Keratinocyte (primary cell): Measurements from ENCODE around the gene SDK1. TPM values are rescaled to one million over a fixed set of nuclear protein-coding genes. Genes with fewer than 3 reads are reported as not detected.

Experiments used
- DNase-seq: peaks from one replicate; pipeline ENCODE4 v3.0.0-alpha.2; 2011; ENCODE audit warnings: low read depth, missing footprints, low spot score
- FAIRE-seq: peaks from 2 replicates; lab custom pipeline; 2011; peaks lifted over from hg19 to GRCh38; lab: Jason Lieb, UNC
- H2AFZ ChIP-seq: 2 replicates; pipeline ENCODE4 v1.6.0; 2012; ENCODE audit warnings: low read length, control low read depth, inconsistent platforms; ENCODE audit not compliant: control insufficient read depth
- H3K27ac ChIP-seq: 2 replicates; pipeline ENCODE4 v1.5.1; 2011; ENCODE audit warnings: low read length; ENCODE audit not compliant: control insufficient read depth, insufficient read depth
- H3K27me3 ChIP-seq: 3 replicates; pipeline ENCODE4 v1.6.0; 2011; ENCODE audit warnings: low read length; ENCODE audit not compliant: control insufficient read depth, insufficient read depth; ENCODE audit errors: extremely low read depth
- H3K36me3 ChIP-seq, 2 experiments: 2 replicates in 1 of 2; 3 replicates in 1 of 2; pipeline ENCODE4 v1.5.1; 2011; ENCODE audit warnings: low read length in 2 of 2, mild to moderate bottlenecking in 1 of 2; ENCODE audit not compliant: control insufficient read depth in 2 of 2, insufficient read depth in 2 of 2; ENCODE audit errors: extremely low read depth in 1 of 2
- H3K4me1 ChIP-seq: 3 replicates; pipeline ENCODE4 v1.5.1; 2011; ENCODE audit warnings: low read length; ENCODE audit not compliant: control insufficient read depth, insufficient read depth; ENCODE audit errors: extremely low read depth
- H3K4me2 ChIP-seq: 3 replicates; pipeline ENCODE4 v1.6.0; 2011; ENCODE audit warnings: low read depth, low read length; ENCODE audit not compliant: control insufficient read depth, insufficient read depth; ENCODE audit errors: extremely low read depth
- H3K4me3 ChIP-seq, 3 experiments: fragments of 200-600 bp in 1 of 3; sonication (generic) in 1 of 3; 2 replicates in 2 of 3; 3 replicates in 1 of 3; pipeline ENCODE4 v1.5.1; 2011 to 2016; ENCODE audit warnings: low read length in 3 of 3, mild to moderate bottlenecking in 3 of 3, control low read depth in 2 of 3, inconsistent platforms in 1 of 3, low read depth in 1 of 3, mixed read lengths in 1 of 3, mixed run types in 1 of 3, moderate library complexity in 1 of 3; ENCODE audit not compliant: control insufficient read depth in 2 of 3, insufficient read depth in 2 of 3; ENCODE audit errors: extremely low read depth in 1 of 3
- H3K79me2 ChIP-seq: 2 replicates; pipeline ENCODE4 v1.6.0; 2012; ENCODE audit warnings: low read length; ENCODE audit not compliant: control insufficient read depth, insufficient read depth
- H3K9ac ChIP-seq: 3 replicates; pipeline ENCODE4 v1.6.0; 2011; ENCODE audit warnings: low read length; ENCODE audit not compliant: control insufficient read depth, insufficient read depth; ENCODE audit errors: extremely low read depth
- H3K9me1 ChIP-seq: 3 replicates; pipeline ENCODE4 v1.6.0; 2011; ENCODE audit warnings: low read length; ENCODE audit not compliant: control insufficient read depth, insufficient read depth; ENCODE audit errors: extremely low read depth
- H3K9me3 ChIP-seq: 2 replicates; pipeline ENCODE4 v1.5.1; 2012; ENCODE audit warnings: low read depth, low read length; ENCODE audit not compliant: control insufficient read depth
- H4K20me1 ChIP-seq: 3 replicates; pipeline ENCODE4 v1.6.0; 2011; ENCODE audit warnings: low read length; ENCODE audit not compliant: control insufficient read depth, insufficient read depth; ENCODE audit errors: extremely low read depth
- CTCF ChIP-seq, 3 experiments: IDR thresholded peaks in 1 of 3; conservative IDR thresholded peaks in 1 of 3; optimal IDR thresholded peaks in 1 of 3; 2 replicates in 2 of 3; 3 replicates in 1 of 3; pipeline versions ENCODE3 to v1.5.1; 2011; ENCODE audit warnings: low read length in 3 of 3, mild to moderate bottlenecking in 3 of 3, moderate library complexity in 2 of 3, control low read depth in 1 of 3, inconsistent platforms in 1 of 3; ENCODE audit not compliant: insufficient read depth in 2 of 3; ENCODE audit errors: extremely low read depth in 1 of 3
- EZH2 ChIP-seq: IDR thresholded peaks from one replicate; pipeline ENCODE4 v1.6.1; 2012; ENCODE audit warnings: inconsistent platforms, mild to moderate bottlenecking, low read length, moderate library complexity
- dilution Hi-C: fragments of 300-500 bp; cut with MboI; formaldehyde crosslinking; loops from one replicate; pipeline ENCODE4 v1.7.0; 2020; ENCODE audit warnings: low sequenced_read_pairs; ENCODE audit not compliant: extremely low pct_ligation_motif_present
- polyA plus RNA-seq, 5 experiments: library from polyadenylated mRNA; depleted of rRNA in 3 of 5; stranded (reverse) in 3 of 5; stranded (forward) in 1 of 5; unstranded in 1 of 5; fragments of >200 nt; gene quantifications; 1 replicate in 1 of 5; 2 replicates in 3 of 5; 3 replicates in 1 of 5; pipeline versions ENCODE4 v1.2.1 to v1.2.3, GENCODE V29; 2011 to 2012; ENCODE audit warnings: missing spikeins in 2 of 5, low read depth in 1 of 5, low replicate concordance in 1 of 5

The SDK1 gene
- polyA plus RNA-seq, 1 donor (not counting 4 experiments of a cell fraction or from before 2014, with no cell fraction given): 0.66 TPM

- dilution Hi-C loops: no loop called here
- DNase-seq (no peak), FAIRE-seq (no peak)
- no peak overlapping the region for H3K9ac ChIP-seq
- no peaks in the 10 kb centered on the region for H4K20me1 ChIP-seq
- H3K27ac ChIP-seq: no peak overlapping the region
- no peak for TF ChIP-seq CTCF (optimal IDR thresholded peaks at IDR 0.05 in 1 of 3, IDR thresholded peaks at IDR 0.05 in 1 of 3, conservative IDR thresholded peaks at IDR 0.05 in 1 of 3; ENCODE audit: extremely low read depth in 1 of 3, insufficient read depth in 2 of 3, low read length in 3 of 3)
- TF ChIP-seq EZH2: no peak
- no peak overlapping the region for H3K4me3 ChIP-seq
- no peaks in the 10 kb centered on the region for H3K9me1 ChIP-seq
- H3K79me2 ChIP-seq: no peaks in the 10 kb centered on the region
- H3K27me3 ChIP-seq: no peaks in the 10 kb centered on the region
- no peak overlapping the region for H2AFZ ChIP-seq
- H3K4me2 ChIP-seq: no peak overlapping the region
- peaks cover 3% of the 10 kb centered on the region for H3K4me1 ChIP-seq
- H3K36me3 ChIP-seq: peaks cover 0 to 3% of the 10 kb centered on the region in 2 experiments
- H3K9me3 ChIP-seq: no peaks in the 10 kb centered on the region
These were observed 904.8 kb downstream of the SDK1 start for GRCh38 chr7:4205828-4206227.

- Histone ChIP-seq H3K9me1 (no peaks in the 10 kb centered on the region), H3K79me2 (no peaks in the 10 kb centered on the region), H3K4me2 (no peak overlapping the region), H3K9me3 (no peaks in the 10 kb centered on the region), H3K36me3 (peaks cover 0 to 3% of the 10 kb centered on the region in 2 experiments), H3K4me3 (no peak overlapping the region), H3K9ac (no peak overlapping the region), H3K4me1 (no peaks in the 10 kb centered on the region), H3K27me3 (no peaks in the 10 kb centered on the region), H4K20me1 (no peaks in the 10 kb centered on the region), H2AFZ (no peak overlapping the region), H3K27ac (no peak overlapping the region)
- FAIRE-seq (no peak), DNase-seq (no peak)
- dilution Hi-C loops: no loop called here
- TF ChIP-seq EZH2: no peak
These were observed 906.0 kb downstream of the SDK1 start for GRCh38 chr7:4207011-4207410.

- Histone ChIP-seq H3K9me1 (no peaks in the 10 kb centered on the region), H3K27ac (no peak overlapping the region), H3K4me1 (no peaks in the 10 kb centered on the region), H4K20me1 (no peaks in the 10 kb centered on the region), H3K9ac (no peak overlapping the region), H3K4me3 (no peak overlapping the region), H3K36me3 (peaks cover 0 to 3% of the 10 kb centered on the region in 2 experiments), H2AFZ (no peak overlapping the region), H3K9me3 (no peaks in the 10 kb centered on the region), H3K4me2 (no peak overlapping the region), H3K27me3 (no peaks in the 10 kb centered on the region), H3K79me2 (no peaks in the 10 kb centered on the region)
- DNase-seq (no peak), FAIRE-seq (no peak)
- dilution Hi-C loops: no loop called here
- TF ChIP-seq CTCF (optimal IDR thresholded peaks at IDR 0.05 in 1 of 3, IDR thresholded peaks at IDR 0.05 in 1 of 3, conservative IDR thresholded peaks at IDR 0.05 in 1 of 3; ENCODE audit: extremely low read depth in 1 of 3, insufficient read depth in 2 of 3, low read length in 3 of 3) (no peak), EZH2 (no peak)
These were observed 907.0 kb downstream of the SDK1 start for GRCh38 chr7:4208086-4208485.
